Inflammatory macrophage treated with lipopolysaccharide for 1 hour (primary cell): ENCODE data around the gene C19orf33.
A peak's percentile ranks its signal among the peaks of the same experiment; 100 is the strongest.
"Not testable (repeated sequence)": the region's sequence is repeated elsewhere in the genome, so short reads cannot be mapped to it uniquely, and the experiment has no call there.

Experiments
- DNase-seq, 2 donors: peaks; one replicate each; pipeline ENCODE4 v3.0.0-alpha.2; 2020 to 2022

Gene C19orf33

DNA sequence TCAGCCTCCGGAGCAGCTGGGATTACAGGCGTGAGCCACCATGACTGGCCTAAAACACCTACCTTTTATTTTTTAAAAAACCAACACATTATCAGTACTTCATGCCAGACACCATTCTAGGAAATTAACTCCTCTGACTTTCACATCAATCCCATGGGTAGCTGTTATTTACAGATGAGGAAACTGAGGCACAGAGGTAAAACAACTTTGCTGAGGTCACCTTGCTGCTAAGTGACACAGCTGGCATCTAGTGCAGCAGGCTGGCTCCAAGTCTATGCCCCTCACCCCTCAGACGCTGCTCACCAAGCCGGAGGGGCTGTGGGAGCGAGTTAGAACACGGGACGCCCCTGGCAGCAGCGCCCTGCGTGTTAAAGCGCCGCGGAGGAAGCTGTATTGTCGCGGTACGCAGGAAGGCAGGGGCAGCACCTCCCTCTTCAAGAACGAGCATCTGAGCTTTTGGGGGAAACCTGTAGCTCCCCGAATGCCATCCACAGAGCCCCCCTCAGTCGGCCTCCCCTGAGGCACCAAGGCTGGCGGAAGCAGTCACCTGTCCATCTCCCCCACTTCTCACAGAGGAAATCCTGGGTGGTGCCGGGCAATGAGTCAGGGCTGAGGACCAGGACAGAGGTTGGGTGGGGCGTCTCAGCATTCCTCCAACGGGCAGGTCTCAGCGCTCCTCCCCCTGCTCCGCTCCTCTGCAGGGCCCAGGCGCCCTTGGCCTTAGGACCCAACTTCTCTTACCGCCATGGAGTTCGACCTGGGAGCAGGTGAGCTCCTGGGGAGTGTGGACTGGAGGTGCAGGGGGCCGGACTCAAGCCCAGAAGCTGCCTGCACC, at the start of gene C19orf33:
C19orf33 (plus strand) TSS at position 735 of the 835 bp plus-strand sequence; CDS start at position 746, 11 bp downstream.
- no peak for DNase-seq

DNA sequence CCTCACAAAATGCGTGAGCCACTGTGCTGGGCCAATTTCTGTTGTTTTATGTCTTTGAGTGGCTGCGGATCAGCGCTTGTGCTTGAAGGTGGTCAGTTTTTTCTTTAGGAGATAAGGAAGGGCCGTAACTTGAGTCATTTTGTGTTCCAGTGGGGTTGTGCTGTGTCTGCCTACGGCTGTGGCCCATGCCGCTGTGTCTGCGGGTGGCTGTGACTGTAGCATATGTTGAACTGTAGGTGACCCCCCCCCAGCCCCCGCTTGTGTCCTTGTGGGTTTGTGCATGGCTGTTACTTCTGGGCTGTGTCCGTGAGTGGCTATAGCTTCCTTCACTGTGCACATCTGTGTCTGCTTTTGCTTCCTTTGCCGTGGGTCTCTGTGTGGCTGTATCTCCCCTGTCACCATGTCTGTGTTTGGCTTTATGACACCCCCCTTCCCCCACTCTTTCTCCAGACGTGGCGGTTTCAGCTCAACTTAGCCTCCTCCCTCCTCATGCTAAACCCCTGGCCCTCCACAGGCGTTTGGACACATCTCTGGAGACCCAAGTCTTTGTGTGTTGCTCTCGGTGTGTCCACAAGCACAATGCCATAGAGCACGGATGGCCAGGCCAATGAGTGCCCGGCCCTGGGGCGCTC, 48.6 kb upstream of the C19orf33 start:
- no peak for DNase-seq

GRCh38 chr19:38261942-38262341, 42.1 kb upstream of the C19orf33 start:
- DNase-seq = not testable (repeated sequence)

GRCh38 chr19:38262585-38263268, 41.3 kb upstream of the C19orf33 start:
- DNase-seq = no peak

DNA sequence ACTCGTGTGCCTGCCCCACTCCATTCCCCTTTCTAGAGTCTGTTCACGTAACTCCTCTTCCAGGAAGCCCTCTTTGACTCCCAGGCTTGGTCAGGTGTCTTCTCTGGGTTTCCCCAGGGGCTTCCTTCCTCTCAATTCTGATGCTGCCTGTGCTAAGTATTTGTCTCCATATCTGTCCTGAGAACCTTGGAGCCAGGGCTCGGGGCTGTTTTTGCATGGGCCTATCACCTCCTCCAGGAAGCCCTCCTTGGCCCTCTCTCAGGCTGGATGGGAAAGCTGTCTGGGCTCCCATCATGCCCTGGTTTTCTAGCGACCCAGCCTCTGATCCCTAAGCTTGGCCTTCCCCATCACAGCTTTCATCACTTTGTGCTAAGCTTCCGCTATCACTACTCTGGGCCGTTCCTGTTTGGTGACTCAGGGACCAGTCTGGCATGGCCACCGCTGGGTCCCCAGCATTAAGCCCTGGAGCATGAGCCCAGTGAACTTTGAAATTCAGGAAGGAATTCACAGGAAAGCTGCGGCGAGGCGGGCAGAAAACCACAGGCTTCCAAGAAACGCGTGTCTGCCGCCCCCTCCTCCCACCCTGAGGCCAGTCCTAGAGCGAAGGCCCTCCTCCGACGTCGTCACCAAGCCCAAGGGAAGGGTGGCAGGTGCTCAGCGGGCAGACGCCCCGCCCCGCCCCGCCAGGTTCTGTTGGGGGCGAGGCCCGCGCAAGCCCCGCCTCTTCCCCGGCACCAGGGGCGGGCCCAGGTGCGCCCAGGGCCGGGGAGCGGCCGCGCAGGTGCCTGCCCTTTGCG, 40.2 kb upstream of the C19orf33 start:
- peak; percentile 82 for DNase-seq

- DNase-seq = no peak
These were observed 39.4 kb upstream of the C19orf33 start, which contains the start of gene SPINT2 for GRCh38 chr19:38264486-38265212. TSS of gene SPINT2 (plus strand) at chr19:38264573. CDS start at chr19:38264893, 320 bp downstream.

GRCh38 chr19:38265213-38265861, 38.7 kb upstream of the C19orf33 start:
- DNase-seq = peak in 1 of 2 donors; percentile 23

- DNase-seq = no peak
These were observed 38.1 kb upstream of the C19orf33 start for GRCh38 chr19:38265921-38266429.

DNA sequence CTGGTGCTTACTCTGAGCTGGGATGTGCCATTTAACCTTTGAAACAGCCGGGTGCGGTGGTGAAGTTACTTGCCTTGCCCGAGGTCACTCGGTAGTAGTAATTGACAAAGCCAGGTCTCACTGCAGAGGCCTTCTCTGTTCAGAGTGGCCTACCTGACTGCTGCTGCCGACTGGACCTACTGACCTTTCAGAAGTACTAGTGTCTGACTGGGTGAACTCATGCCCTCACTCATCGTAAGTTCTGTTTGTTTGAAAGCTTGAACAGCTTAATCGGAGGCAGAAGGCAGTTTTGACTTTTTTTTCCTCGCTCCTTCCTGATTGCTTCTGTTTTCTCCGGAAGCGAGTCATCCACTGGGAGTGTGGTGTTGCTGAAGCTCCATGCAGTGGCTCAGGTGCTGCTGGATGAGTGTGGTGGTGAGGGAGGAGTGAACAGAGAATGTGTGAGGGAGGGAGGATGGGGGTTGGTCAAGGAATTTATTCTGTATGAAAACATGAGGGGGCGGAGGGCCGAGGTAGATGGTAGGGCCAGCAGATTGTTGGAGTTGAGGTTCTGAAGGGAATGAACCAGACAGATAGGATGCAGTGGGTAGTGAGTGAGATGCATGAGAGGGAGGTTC, 37.0 kb upstream of the C19orf33 start:
- no peak for DNase-seq

- DNase-seq = no peak
These were observed 36.1 kb upstream of the C19orf33 start for GRCh38 chr19:38267761-38268483.

- no peak for DNase-seq
These were observed 35.5 kb upstream of the C19orf33 start for GRCh38 chr19:38268539-38268938.

DNA sequence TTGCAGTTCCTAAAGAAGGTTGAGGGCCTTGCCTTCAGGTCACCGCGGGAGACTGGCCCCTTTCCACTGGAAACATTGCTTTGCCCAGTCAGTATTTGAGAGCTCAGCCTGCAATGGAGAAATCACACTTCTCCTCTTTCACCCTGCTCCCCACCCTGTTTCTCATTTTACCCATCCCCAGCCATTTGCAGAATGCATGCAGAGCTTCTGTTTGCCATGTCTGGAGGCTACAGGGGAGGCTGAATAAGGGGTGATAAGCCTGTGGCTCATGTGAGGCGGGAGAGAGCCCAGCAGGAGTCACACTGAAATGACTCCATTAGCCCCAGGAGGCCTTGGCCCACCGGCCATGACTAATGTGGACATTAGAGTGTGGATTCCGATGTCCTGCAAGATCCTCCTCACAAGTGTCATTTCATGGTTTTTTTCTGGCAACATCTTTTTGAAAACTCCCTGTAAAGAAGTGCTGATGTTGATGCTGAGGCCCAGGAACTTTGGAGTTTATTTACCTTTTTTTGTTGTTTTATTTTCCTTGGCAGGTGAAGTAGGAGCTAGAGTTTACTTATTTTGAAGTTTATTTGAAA, 33.4 kb upstream of the C19orf33 start:
- DNase-seq = peak; percentile 18 to 43

DNA sequence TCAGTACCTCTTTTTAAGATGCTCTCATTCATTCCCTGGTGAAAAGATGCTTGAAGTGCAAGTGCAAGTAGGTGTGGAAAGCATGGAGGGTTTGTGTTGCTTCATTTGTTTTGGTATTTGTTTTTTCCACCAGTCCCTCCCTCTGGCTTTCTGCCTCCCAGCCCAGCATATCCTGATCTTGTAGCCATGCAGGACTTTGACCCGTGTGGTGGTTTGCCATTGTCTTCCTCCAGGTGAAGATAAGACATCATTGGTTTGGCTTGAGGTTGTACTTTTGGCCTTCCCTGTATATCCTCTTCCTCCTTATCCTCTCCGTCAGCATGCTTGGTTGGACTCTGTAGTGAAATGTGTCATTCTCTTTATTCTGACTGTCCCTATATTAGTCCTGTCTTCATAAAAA, 30.6 kb upstream of the C19orf33 start:
- DNase-seq = no peak

DNA sequence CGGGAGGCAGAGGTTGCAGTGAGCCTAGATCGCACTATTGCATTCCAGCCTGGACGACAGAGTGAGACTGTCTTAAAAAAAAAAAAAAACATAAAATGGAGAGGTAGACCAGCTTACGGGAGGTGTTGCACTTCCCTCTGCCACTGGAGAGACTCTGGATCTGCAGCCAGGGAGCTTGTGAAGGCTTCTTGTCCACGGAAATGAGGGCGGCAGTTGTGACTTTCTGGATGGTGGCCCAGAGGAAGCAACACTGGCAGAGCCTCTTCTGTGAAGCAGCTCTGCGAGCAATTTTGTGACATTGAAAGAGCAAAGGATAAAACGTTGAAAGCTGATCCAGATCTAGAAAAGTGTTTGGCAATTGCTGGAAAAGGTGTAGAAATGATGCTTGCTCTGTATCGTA, 29.3 kb upstream of the C19orf33 start:
- DNase-seq = no peak

DNA sequence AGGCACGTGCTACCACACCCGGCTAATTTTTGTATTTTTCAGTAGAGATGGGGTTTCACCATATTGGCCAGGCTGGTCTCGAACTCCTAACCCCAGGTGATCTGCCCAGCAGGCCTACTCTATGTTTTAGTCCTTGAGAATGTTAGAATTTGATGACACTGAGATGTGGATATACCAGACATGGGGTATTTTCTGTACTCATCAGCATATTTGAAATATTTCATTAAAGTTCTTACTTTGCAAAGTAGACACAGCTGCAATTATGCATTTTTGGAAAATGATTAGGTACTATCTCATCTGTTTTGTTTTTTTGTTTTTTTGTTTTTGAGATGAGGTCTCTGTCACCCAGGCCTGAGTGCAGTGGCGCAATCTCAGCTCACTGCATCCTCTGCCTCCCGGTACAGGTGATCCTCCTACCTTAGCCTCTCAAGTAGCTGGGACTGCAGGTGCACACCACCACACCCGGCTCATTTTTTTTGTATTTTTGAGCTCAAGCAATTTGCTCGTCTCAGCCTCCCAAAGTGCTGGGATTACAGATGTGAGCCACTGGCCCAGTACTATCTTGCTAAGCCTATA, 27.0 kb upstream of the C19orf33 start:
- no peak for DNase-seq

DNA sequence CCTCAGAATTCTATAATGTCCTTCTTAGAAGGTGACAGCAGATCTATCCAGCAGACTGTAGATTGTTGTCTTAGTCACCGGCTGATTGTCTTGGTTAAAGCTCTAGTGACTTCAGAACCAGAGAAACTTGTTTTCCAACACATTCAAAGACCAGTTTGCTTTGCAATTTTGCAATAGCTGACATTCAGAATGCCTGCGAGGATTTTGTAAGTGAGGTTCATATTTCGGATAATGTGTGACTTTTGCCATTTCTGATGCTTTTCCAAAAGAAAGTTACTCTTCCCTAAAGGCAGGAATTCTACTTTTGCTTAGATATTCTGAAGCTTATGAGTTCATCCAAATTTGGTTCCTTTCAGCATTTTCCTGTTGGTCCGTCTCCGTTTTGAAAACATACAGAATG, 26.5 kb upstream of the C19orf33 start:
- DNase-seq = no peak

- no peak for DNase-seq
These were observed 25.9 kb upstream of the C19orf33 start for GRCh38 chr19:38277969-38278680.

- no peak for DNase-seq
These were observed 25.3 kb upstream of the C19orf33 start for GRCh38 chr19:38278751-38279150.
